ENCODE results near the gene CAPN14. TPM values are rescaled to one million over a fixed set of nuclear protein-coding genes. Genes with fewer than 3 reads are reported as not detected.
"Not testable (repeated sequence)": the region's sequence is repeated elsewhere in the genome, so short reads cannot be mapped to it uniquely, and the experiment has no call there.

CAPN14 gene
- total RNA-seq, 6 donors from 2014 or later = 0.11 to 1.0 (median 0.27) TPM

DNA sequence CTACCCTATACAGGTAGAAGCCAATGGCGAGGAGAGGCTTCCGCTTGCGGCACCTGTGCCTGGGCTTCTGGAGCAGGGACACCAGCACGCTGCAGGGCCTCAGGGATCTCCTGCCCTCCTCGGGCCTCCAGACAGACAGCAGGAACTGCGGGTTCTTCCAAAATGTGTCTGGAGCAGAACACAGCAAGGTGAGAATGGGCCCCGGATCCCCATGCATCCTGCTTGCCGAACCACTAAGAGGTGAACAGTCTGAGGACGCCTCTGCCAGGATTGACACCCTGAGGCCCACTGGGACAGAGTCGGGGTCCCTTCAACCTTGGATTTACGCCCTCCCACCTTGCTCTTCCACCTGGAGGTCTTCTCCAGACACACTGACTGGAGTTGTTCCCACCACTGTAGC is 25.4 kb downstream of the CAPN14 start:
- no peak overlapping the region for H3K27ac ChIP-seq
- 93 to 99% methylated on average over 10 to 11 of the region's 11 CpGs for WGBS, 2 donors
- no peaks in the 10 kb centered on the region for H3K27me3 ChIP-seq
- TF ChIP-seq, protein P1, sequence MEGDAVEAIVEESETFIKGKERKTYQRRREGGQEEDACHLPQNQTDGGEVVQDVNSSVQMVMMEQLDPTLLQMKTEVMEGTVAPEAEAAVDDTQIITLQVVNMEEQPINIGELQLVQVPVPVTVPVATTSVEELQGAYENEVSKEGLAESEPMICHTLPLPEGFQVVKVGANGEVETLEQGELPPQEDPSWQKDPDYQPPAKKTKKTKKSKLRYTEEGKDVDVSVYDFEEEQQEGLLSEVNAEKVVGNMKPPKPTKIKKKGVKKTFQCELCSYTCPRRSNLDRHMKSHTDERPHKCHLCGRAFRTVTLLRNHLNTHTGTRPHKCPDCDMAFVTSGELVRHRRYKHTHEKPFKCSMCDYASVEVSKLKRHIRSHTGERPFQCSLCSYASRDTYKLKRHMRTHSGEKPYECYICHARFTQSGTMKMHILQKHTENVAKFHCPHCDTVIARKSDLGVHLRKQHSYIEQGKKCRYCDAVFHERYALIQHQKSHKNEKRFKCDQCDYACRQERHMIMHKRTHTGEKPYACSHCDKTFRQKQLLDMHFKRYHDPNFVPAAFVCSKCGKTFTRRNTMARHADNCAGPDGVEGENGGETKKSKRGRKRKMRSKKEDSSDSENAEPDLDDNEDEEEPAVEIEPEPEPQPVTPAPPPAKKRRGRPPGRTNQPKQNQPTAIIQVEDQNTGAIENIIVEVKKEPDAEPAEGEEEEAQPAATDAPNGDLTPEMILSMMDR (IDR thresholded peaks at IDR 0.05) = no peak
- TF ChIP-seq POLR2AphosphoS5 (IDR thresholded peaks at IDR 0.05) = no peak
- TF ChIP-seq EP300 (IDR thresholded peaks at IDR 0.05) = no peak
- TF ChIP-seq POLR2A (IDR thresholded peaks at IDR 0.05) = no peak
- H3K9me3 ChIP-seq = no peaks in the 10 kb centered on the region
- H3K4me3 ChIP-seq = no peak overlapping the region
- H3K4me1 ChIP-seq = no peaks in the 10 kb centered on the region
- H3K36me3 ChIP-seq = no peaks in the 10 kb centered on the region
- no peak for ATAC-seq (ENCODE audit: low FRiP score in 2 of 2)
- no peak for DNase-seq

DNA sequence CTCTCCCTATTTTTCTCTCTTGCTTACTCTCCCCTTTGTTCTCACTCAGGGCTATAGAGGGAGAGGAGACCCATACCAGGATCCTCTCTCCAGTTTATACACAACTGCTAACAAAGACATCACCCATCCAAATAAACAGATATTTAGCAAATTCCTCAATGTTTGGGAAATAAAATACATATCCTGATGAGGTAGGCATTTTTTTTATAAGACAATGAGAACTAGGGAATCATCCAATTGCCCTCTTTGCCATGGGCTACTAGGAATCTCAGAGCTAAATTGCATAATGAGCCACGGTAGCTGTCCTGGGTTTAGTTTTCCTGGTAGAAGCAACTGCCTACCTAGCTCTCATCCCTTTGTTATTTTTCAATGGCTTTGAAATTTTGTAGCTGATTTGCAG is 27.1 kb downstream of the CAPN14 start:
- TF ChIP-seq POLR2A (IDR thresholded peaks at IDR 0.05) = no peak
- TF ChIP-seq, protein P1 (IDR thresholded peaks at IDR 0.05) = no peak
- no peak for TF ChIP-seq EP300 (IDR thresholded peaks at IDR 0.05)
- no peak for TF ChIP-seq POLR2AphosphoS5 (IDR thresholded peaks at IDR 0.05)
- ATAC-seq (ENCODE audit: low FRiP score in 2 of 2) (no peak), DNase-seq (no peak)
- no peak overlapping the region for H3K4me3 ChIP-seq
- no peaks in the 10 kb centered on the region for H3K27me3 ChIP-seq
- no peaks in the 10 kb centered on the region for H3K4me1 ChIP-seq
- H3K9me3 ChIP-seq = no peaks in the 10 kb centered on the region
- H3K36me3 ChIP-seq = no peaks in the 10 kb centered on the region
- 76 to 81% methylated on average over 1 of the region's 1 CpG for WGBS, 2 donors
- no peak overlapping the region for H3K27ac ChIP-seq

DNA sequence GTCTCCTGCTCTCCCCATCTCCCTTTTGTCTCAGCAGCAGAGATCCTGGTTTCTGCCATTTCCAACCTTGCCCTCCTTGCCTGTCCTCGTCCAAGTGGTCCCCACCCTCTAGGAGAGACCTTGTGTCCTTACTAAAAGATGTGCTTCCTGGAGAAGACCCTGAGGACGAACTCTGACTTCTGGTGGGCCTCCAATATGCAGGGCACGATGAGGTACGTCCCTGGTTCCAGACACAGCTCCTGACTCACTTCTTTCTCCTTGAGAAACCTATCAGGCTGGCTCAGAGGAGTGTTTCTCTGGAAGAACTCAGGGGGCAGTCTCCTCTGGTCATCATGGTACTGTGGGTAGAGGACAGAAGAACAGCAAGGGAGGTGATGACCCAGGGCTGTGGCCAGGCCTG is 28.2 kb downstream of the CAPN14 start:
- TF ChIP-seq, protein P1 (IDR thresholded peaks at IDR 0.05) = no peak
- TF ChIP-seq POLR2AphosphoS5 (IDR thresholded peaks at IDR 0.05) = no peak
- TF ChIP-seq POLR2A (IDR thresholded peaks at IDR 0.05) = no peak
- no peak for TF ChIP-seq EP300 (IDR thresholded peaks at IDR 0.05)
- Histone ChIP-seq H3K4me1 (no peaks in the 10 kb centered on the region), H3K27ac (no peak overlapping the region), H3K36me3 (no peaks in the 10 kb centered on the region), H3K27me3 (no peaks in the 10 kb centered on the region), H3K4me3 (no peak overlapping the region), H3K9me3 (no peaks in the 10 kb centered on the region)
- DNase-seq (no peak), ATAC-seq (ENCODE audit: low FRiP score in 2 of 2) (no peak)
- WGBS, 2 donors = 91 to 97% methylated on average over 4 of the region's 4 CpGs

DNA sequence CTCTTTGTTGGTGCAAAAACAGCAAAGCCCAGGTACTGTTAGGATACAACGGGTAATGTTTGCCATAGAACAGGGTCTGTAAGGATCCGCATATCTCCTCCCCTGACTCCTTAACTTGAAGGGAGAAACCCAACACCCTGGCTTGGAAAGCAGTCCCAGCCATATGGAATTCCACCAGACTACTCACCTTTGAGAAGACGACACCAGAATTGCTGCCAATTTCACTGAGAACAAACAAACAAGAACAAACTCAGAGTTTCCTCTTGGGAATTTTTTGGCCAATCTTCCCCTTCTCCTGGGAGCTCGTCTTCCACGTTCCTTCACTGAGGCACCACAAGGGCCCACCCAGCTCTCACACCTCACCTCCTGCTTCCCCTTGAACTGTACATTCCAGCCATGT is 29.2 kb downstream of the CAPN14 start:
- Histone ChIP-seq H3K4me1 (no peaks in the 10 kb centered on the region), H3K9me3 (no peaks in the 10 kb centered on the region), H3K27ac (no peak overlapping the region), H3K4me3 (no peak overlapping the region), H3K27me3 (no peaks in the 10 kb centered on the region), H3K36me3 (no peaks in the 10 kb centered on the region)
- WGBS, 2 donors = 63 to 68% methylated on average over 5 of the region's 5 CpGs
- DNase-seq (no peak), ATAC-seq (ENCODE audit: low FRiP score in 2 of 2) (no peak)
- no peak for TF ChIP-seq POLR2AphosphoS5 (IDR thresholded peaks at IDR 0.05)
- no peak for TF ChIP-seq EP300 (IDR thresholded peaks at IDR 0.05)
- TF ChIP-seq, protein P1 (IDR thresholded peaks at IDR 0.05) = no peak
- TF ChIP-seq POLR2A (IDR thresholded peaks at IDR 0.05) = no peak

DNA sequence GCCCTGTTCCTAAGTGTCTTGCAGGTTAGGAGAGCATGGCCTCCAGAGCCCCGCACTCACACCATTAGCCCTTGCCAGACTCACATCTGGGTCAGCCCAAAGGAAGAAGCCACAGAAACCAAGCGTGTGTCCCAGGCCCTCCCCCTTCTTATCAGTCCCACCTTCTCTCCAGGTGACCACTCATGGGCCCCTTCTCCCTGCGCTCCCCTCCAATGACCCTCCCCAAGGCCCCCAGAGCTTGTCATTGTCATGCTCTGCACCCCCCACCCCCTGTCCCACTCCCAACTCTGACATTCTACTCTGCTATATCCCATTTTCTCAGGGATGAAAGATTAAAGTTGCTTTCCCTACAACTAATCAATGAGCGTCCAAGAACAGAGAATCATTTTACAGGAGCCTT is 30.1 kb downstream of the CAPN14 start:
- TF ChIP-seq POLR2A (IDR thresholded peaks at IDR 0.05) (no peak), EP300 (IDR thresholded peaks at IDR 0.05) (no peak), POLR2AphosphoS5 (IDR thresholded peaks at IDR 0.05) (no peak)
- TF ChIP-seq, protein P1 (IDR thresholded peaks at IDR 0.05) = no peak

DNA sequence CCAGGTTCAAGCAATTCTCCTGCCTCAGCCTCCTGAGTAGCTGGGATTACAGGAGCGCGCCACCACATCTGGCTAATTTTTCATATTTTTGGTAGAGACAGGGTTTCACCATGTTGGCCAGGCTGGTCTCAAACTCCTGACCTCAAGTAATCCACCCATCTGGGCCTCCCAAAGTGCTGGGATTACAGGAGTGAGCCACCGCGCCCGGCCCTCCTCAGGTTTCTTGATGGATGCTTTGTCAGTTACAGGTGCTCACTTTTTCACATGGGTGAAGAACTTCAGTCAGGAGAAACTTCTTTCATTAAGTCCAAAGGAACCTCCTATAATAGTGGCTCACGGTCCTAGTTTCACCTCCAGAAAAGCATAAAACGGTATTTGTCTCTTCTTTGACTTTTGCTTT is 33.3 kb downstream of the CAPN14 start:
- H3K27ac ChIP-seq; H3K4me3 ChIP-seq; H3K36me3 ChIP-seq; ATAC-seq (ENCODE audit: low FRiP score in 2 of 2); H3K27me3 ChIP-seq; H3K4me1 ChIP-seq; H3K9me3 ChIP-seq: not testable (repeated sequence)
- WGBS, 2 donors = 86 to 94% methylated on average over 7 of the region's 7 CpGs
- DNase-seq = peak in 1 of 2 donors; percentile 6

More for the DNA sequence above, 30.1 kb downstream of the CAPN14 start:
- ATAC-seq (ENCODE audit: low FRiP score in 2 of 2) (no peak), DNase-seq (no peak)
- Histone ChIP-seq H3K4me1 (no peaks in the 10 kb centered on the region), H3K27ac (no peak overlapping the region), H3K9me3 (no peaks in the 10 kb centered on the region), H3K4me3 (no peak overlapping the region), H3K27me3 (no peaks in the 10 kb centered on the region), H3K36me3 (no peaks in the 10 kb centered on the region)
- 90 to 91% methylated on average over 4 of the region's 4 CpGs for WGBS, 2 donors

All from upper lobe of left lung (tissue), 6 donors.